ENCODE results near the gene ZNF784.
"Not testable (repeated sequence)": the region's sequence is repeated elsewhere in the genome, so short reads cannot be mapped to it uniquely, and the experiment has no call there.

GRCh38 chr19:55582284-55582683, 42.1 kb downstream of the ZNF784 start:
- TF ChIP-seq CTCF, POLR2A, POLR2AphosphoS5 (IDR thresholded peaks at IDR 0.05): not testable (repeated sequence)
